Heart right ventricle (tissue), 16 donors: ENCODE data around the gene PADI3. TPM values are rescaled to one million over a fixed set of nuclear protein-coding genes. Genes with fewer than 3 reads are reported as not detected.
A peak's percentile ranks its signal among the peaks of the same experiment; 100 is the strongest.
"Not testable (repeated sequence)": the region's sequence is repeated elsewhere in the genome, so short reads cannot be mapped to it uniquely, and the experiment has no call there.

Source experiments
- ATAC-seq, 8 donors: fragments of 200-7000 bp; cut with Tn5 transposase; one replicate each; pipeline ENCODE4 v1.9.1; 2020; ENCODE audit warnings: mild to moderate bottlenecking in 8 of 8, moderate library complexity in 8 of 8, moderate number of reproducible peaks in 1 of 8
- DNase-seq, 2 donors: peaks; one replicate each; pipeline ENCODE4 v3.0.0-alpha.2; 2020
- H3K27ac ChIP-seq, 10 donors: fragments of 200-600 bp; sonication (generic) in 2 of 10; one replicate each; pipeline versions ENCODE4 v1.5.0 to v1.8.0; 2020 to 2022; ENCODE audit warnings: mild to moderate bottlenecking in 3 of 10
- H3K27me3 ChIP-seq, 7 donors: fragments of 200-600 bp; one replicate each; pipeline ENCODE4 v1.8.0; 2021 to 2022; ENCODE audit warnings: mild to moderate bottlenecking in 2 of 7
- H3K36me3 ChIP-seq, 9 donors: fragments of 200-600 bp; sonication (generic) in 1 of 9; one replicate each; pipeline versions ENCODE4 v1.5.0 to v1.8.0; 2020 to 2022; ENCODE audit warnings: mild to moderate bottlenecking in 2 of 9
- H3K4me1 ChIP-seq, 9 donors: fragments of 200-600 bp; sonication (generic) in 1 of 9; one replicate each; pipeline versions ENCODE4 v1.5.0 to v1.8.0; 2020 to 2022; ENCODE audit warnings: mild to moderate bottlenecking in 4 of 9
- H3K4me3 ChIP-seq, 10 donors: fragments of 200-600 bp; sonication (generic) in 2 of 10; one replicate each; pipeline versions ENCODE4 v1.5.0 to v1.8.0; 2020 to 2022; ENCODE audit warnings: mild to moderate bottlenecking in 7 of 10, moderate library complexity in 2 of 10
- H3K9me3 ChIP-seq, 11 donors: fragments of 200-600 bp in 10 of 11; sonication (generic) in 2 of 11; one replicate each; pipeline versions ENCODE4 v1.5.0 to v1.8.0; 2013 to 2022; ENCODE audit warnings: mild to moderate bottlenecking in 2 of 11, control low read depth in 1 of 11, moderate library complexity in 1 of 11
- CTCF ChIP-seq, 9 donors: fragments of 200-600 bp; sonication (generic) in 2 of 9; IDR thresholded peaks; one replicate each; pipeline versions ENCODE4 v1.5.0 to v1.8.0; 2021 to 2022; ENCODE audit warnings: antibody characterized with exemption in 9 of 9, mild to moderate bottlenecking in 5 of 9, moderate library complexity in 1 of 9
- WGBS, 2 donors: extraction: QIAGEN DNeasy Blood & Tissue Kit; methylation state at CpG; one replicate each; pipeline ENCODE4 v1.1.7; 2013; ENCODE audit warnings: inconsistent platforms in 1 of 2; 5-methylcytosine and 5-hydroxymethylcytosine counted together
- intact Hi-C, 10 donors: fragments of 100-400 bp; cut with DNase I; formaldehyde crosslinking; loops; one replicate each; pipeline versions ENCODE4 v1.11.1 to v1.14.2; 2022
- polyA plus RNA-seq, 2 donors: library from polyadenylated mRNA; stranded (reverse); fragments of 200-250 nt; gene quantifications; one replicate each; pipeline ENCODE4 v1.2.3, GENCODE V29; 2013
- total RNA-seq, 10 donors: library from RNA; stranded (reverse); fragmentation: NEBNext Ultra II Directional in 3 of 10; extraction: Animal tissue kit (Norgen Biotek cat#: 25700) in 3 of 10; gene quantifications; one replicate each; pipeline versions ENCODE4 v1.2.1 to v1.2.4, GENCODE V29; 2021 to 2023
- donor health status: Arrhythmogenic right ventricular cardiomyopathy.
- donor health status: ischemic (EF 13 %, LVEDD 7.1; RV severe dilation, severe dysfunction).
- donor health status: healthy with polysubstance abuse.
- donor health status: DM: no; HTN: yes; CAD: no.
- donor health status: DM: no; HTN: no; CAD: no.
- donor health status: ischemic (EF 25% LVEDD 6.9; RV normal size, moderate dysfunction).
- donor health status: ischemic (EF 25% LVEDD 5.7; RV mildly dilated, moderate dysfunction).
- donor health status: healthy.
- donor health status: DM: yes; HTN: yes; CAD: no.
- donor health status: Ischemic cardiomyopathy.
- donor health status: ischemic (EF 35%, LVEDD 5.7; RV mildly dilated, moderate dysfunction).
- donor health status: nonischemic (EF 11% LVEDD 7.7; RV severe dilation, severe dysfunction).
- donor health status: DM: yes; HTN: yes; CAD: no.
- donor health status: PGD.
- donor health status: ischemic (EF 29% LVEDD 5.4; RV normal size, mild dysfunction).
- donor health status: nonischemic (EF 23%, LVEDD 6.1; RV moderate dilation, normal function).

Gene PADI3
- total and polyA plus RNA-seq, 12 donors = not detected

GRCh38 chr1:17239420-17239819, 9.5 kb upstream of the PADI3 start:
- peak in 6 of 8 donors; percentile 35 to 72 (median 68) for ATAC-seq

GRCh38 chr1:17241011-17241779, 7.7 kb upstream of the PADI3 start:
- H3K4me3 ChIP-seq, ATAC-seq, DNase-seq, H3K36me3 ChIP-seq, H3K27ac ChIP-seq, H3K4me1 ChIP-seq, H3K9me3 ChIP-seq: not testable (repeated sequence)
- intact Hi-C loops = loop anchor here in 1 of 10 donors (10.0 kb wide), 1 partner anchor 286 kb away; no protein-coding TSS in a partner anchor
- peaks cover 0 to 55% (median 33%) of the 10 kb centered on the region in 7 donors for H3K27me3 ChIP-seq
- WGBS, 2 donors = 24 to 53% methylated on average over 25 to 28 of the region's 28 CpGs

More at GRCh38 chr1:17239420-17239819, 9.5 kb upstream of the PADI3 start:
- Histone ChIP-seq H3K4me3 (no peak overlapping the region), H3K27ac (no peak overlapping the region), H3K36me3 (no peaks in the 10 kb centered on the region), H3K9me3 (no peaks in the 10 kb centered on the region), H3K27me3 (peaks cover 0 to 49% (median 27%) of the 10 kb centered on the region in 7 donors), H3K4me1 (peaks cover 0 to 6% (median 0%) of the 10 kb centered on the region in 9 donors)
- no peak for TF ChIP-seq CTCF (IDR thresholded peaks at IDR 0.05)
- intact Hi-C loops = loop anchor here in 6 of 10 donors (5.0 to 10.0 kb wide), 5 partner anchors 112 to 287 kb away; no protein-coding TSS in a partner anchor
- DNase-seq = peak in 1 of 2 donors; percentile 39
- 5 to 29% methylated on average over 1 of the region's 1 CpG for WGBS, 2 donors

GRCh38 chr1:17241780-17242074, 7.2 kb upstream of the PADI3 start:
- not testable (repeated sequence) for H3K27ac ChIP-seq, ATAC-seq, H3K9me3 ChIP-seq, H3K4me3 ChIP-seq, H3K36me3 ChIP-seq, DNase-seq, H3K4me1 ChIP-seq
- intact Hi-C loops = loop anchor here in 1 of 10 donors (10.0 kb wide), 1 partner anchor 287 kb away; no protein-coding TSS in a partner anchor
- H3K27me3 ChIP-seq = peaks cover 0 to 59% (median 33%) of the 10 kb centered on the region in 7 donors
- WGBS, 2 donors = 77 to 81% methylated on average over 9 to 11 of the region's 11 CpGs

GRCh38 chr1:17243274-17243673, 5.6 kb upstream of the PADI3 start:
- no peaks in the 10 kb centered on the region for H3K4me1 ChIP-seq
- H3K4me3 ChIP-seq = no peak overlapping the region
- 76 to 86% methylated on average over 1 of the region's 1 CpG for WGBS, 2 donors
- DNase-seq (no peak), ATAC-seq (no peak)
- H3K36me3 ChIP-seq = no peaks in the 10 kb centered on the region
- H3K27ac ChIP-seq = no peak overlapping the region
- intact Hi-C loops = loop anchor here in 1 of 10 donors (10.0 kb wide), 1 partner anchor 288 kb away; no protein-coding TSS in a partner anchor
- peaks cover 0 to 73% (median 36%) of the 10 kb centered on the region in 7 donors for H3K27me3 ChIP-seq
- H3K9me3 ChIP-seq = no peaks in the 10 kb centered on the region
- TF ChIP-seq CTCF (IDR thresholded peaks at IDR 0.05) = no peak

- Histone ChIP-seq H3K36me3 (no peaks in the 10 kb centered on the region), H3K27me3 (peaks cover 0 to 74% (median 42%) of the 10 kb centered on the region in 7 donors), H3K9me3 (no peaks in the 10 kb centered on the region), H3K27ac (no peak overlapping the region), H3K4me1 (no peaks in the 10 kb centered on the region), H3K4me3 (no peak overlapping the region)
- WGBS, 2 donors = 60 to 63% methylated on average over 14 of the region's 14 CpGs
- DNase-seq (no peak), ATAC-seq (no peak)
- intact Hi-C loops = loop anchor here in 1 of 10 donors (10.0 kb wide), 1 partner anchor 290 kb away; no protein-coding TSS in a partner anchor
- no peak for TF ChIP-seq CTCF (IDR thresholded peaks at IDR 0.05)
Observed at GRCh38 chr1:17244821-17245740, 3.8 kb upstream of the PADI3 start.
